Measurements from ENCODE around the gene IDS. TPM values are rescaled to one million over a fixed set of nuclear protein-coding genes. Genes with fewer than 3 reads are reported as not detected.

Gene IDS
- total RNA-seq, 4 donors from 2014 or later = 55.8 to 73.1 (median 56.8) TPM

- TF ChIP-seq CTCF (IDR thresholded peaks at IDR 0.05; ENCODE audit: low read depth) = no peak
Measured at GRCh38 chrX:149506349-149506748, 1.2 kb upstream of the IDS start.

GRCh38 chrX:149505671-149506070, 565 bp upstream of the IDS start:
- no peak for TF ChIP-seq CTCF (IDR thresholded peaks at IDR 0.05; ENCODE audit: low read depth)

- no peak for TF ChIP-seq CTCF (IDR thresholded peaks at IDR 0.05; ENCODE audit: low read depth)
Measured at GRCh38 chrX:149504226-149504914, 736 bp downstream of the IDS start.

GRCh38 chrX:149499766-149500165, 5.3 kb downstream of the IDS start:
- TF ChIP-seq CTCF (IDR thresholded peaks at IDR 0.05; ENCODE audit: low read depth) = no peak

- TF ChIP-seq CTCF (IDR thresholded peaks at IDR 0.05; ENCODE audit: low read depth) = no peak
Measured at GRCh38 chrX:149498767-149499166, 6.3 kb downstream of the IDS start.

- no peak for TF ChIP-seq CTCF (IDR thresholded peaks at IDR 0.05; ENCODE audit: low read depth)
Measured at GRCh38 chrX:149497626-149498025, 7.5 kb downstream of the IDS start.

GRCh38 chrX:149497054-149497453, 8.1 kb downstream of the IDS start:
- no peak for TF ChIP-seq CTCF (IDR thresholded peaks at IDR 0.05; ENCODE audit: low read depth)

Data from subcutaneous adipose tissue (tissue), 4 donors.